Thymus (tissue), 11 donors: ENCODE measurements around the gene CCN5. TPM values are rescaled to one million over a fixed set of nuclear protein-coding genes. Genes with fewer than 3 reads are reported as not detected.

Experiments used
- DNase-seq, 9 donors: peaks; one replicate each; pipeline ENCODE4 v3.0.0-alpha.2; 2013; ENCODE audit warnings: low spot score in 9 of 9, low read depth in 6 of 9, missing footprints in 1 of 9
- H3K27ac ChIP-seq, 2 donors: one replicate each; pipeline ENCODE4 v1.5.1; 2013; ENCODE audit warnings: control low read depth in 1 of 2, low read depth in 1 of 2, low read length in 1 of 2, mild to moderate bottlenecking in 1 of 2, moderate library complexity in 1 of 2
- H3K27me3 ChIP-seq, 2 donors: one replicate each; pipeline ENCODE4 v1.5.1; 2013; ENCODE audit warnings: low read length in 1 of 2; ENCODE audit not compliant: control insufficient read depth in 2 of 2, insufficient read depth in 1 of 2
- H3K36me3 ChIP-seq, 2 donors: one replicate each; pipeline ENCODE4 v1.5.1; 2013; ENCODE audit warnings: low read length in 1 of 2, mild to moderate bottlenecking in 1 of 2, moderate library complexity in 1 of 2; ENCODE audit not compliant: control insufficient read depth in 2 of 2, insufficient read depth in 2 of 2
- H3K4me1 ChIP-seq, 2 donors: one replicate each; pipeline ENCODE4 v1.5.1; 2013; ENCODE audit warnings: low read length in 2 of 2; ENCODE audit not compliant: control insufficient read depth in 2 of 2, insufficient read depth in 2 of 2
- H3K4me3 ChIP-seq, 2 donors: one replicate each; pipeline ENCODE4 v1.5.1; 2013; ENCODE audit warnings: low read length in 2 of 2, control low read depth in 1 of 2, mild to moderate bottlenecking in 1 of 2
- H3K9me3 ChIP-seq, 2 donors: one replicate each; pipeline ENCODE4 v1.5.1; 2013; ENCODE audit warnings: low read length in 1 of 2, mild to moderate bottlenecking in 1 of 2; ENCODE audit not compliant: control insufficient read depth in 2 of 2, insufficient read depth in 1 of 2
- WGBS: extraction: QIAGEN DNeasy Blood & Tissue Kit; methylation state at CpG from one replicate; pipeline ENCODE4 v1.1.7; 2013; 5-methylcytosine and 5-hydroxymethylcytosine counted together
- polyA plus RNA-seq: library from polyadenylated mRNA; stranded (reverse); fragments of 200-250 nt; gene quantifications from one replicate; pipeline ENCODE4 v1.2.3, GENCODE V29; 2013
- total RNA-seq: library from RNA; stranded (reverse); fragments of 120-200 nt; gene quantifications from one replicate; pipeline ENCODE4 v1.2.4, GENCODE V29; 2013
- donor health status: healthy.

The CCN5 gene
- total and polyA plus RNA-seq, 2 donors = 0.05 to 3.5 TPM

GRCh38 chr20:44720997-44721784 is 6.0 kb downstream of the CCN5 start:
- whole genome bisulfite sequencing = 93% methylated on average over 11 of the region's 11 CpGs
- H3K4me3 ChIP-seq = no peak overlapping the region
- H3K36me3 ChIP-seq = no peaks in the 10 kb centered on the region
- H3K27me3 ChIP-seq = peaks cover 0 to 7% of the 10 kb centered on the region in 2 donors
- H3K27ac ChIP-seq = no peak overlapping the region
- no peaks in the 10 kb centered on the region for H3K9me3 ChIP-seq
- no peaks in the 10 kb centered on the region for H3K4me1 ChIP-seq
- DNase-seq = no peak

GRCh38 chr20:44721785-44722054 is 6.6 kb downstream of the CCN5 start:
- 100% methylated on average over 1 of the region's 1 CpG for WGBS
- peaks cover 0 to 7% of the 10 kb centered on the region in 2 donors for H3K27me3 ChIP-seq
- H3K36me3 ChIP-seq = no peaks in the 10 kb centered on the region
- H3K27ac ChIP-seq = no peak overlapping the region
- no peak overlapping the region for H3K4me3 ChIP-seq
- H3K4me1 ChIP-seq = no peaks in the 10 kb centered on the region
- H3K9me3 ChIP-seq = no peaks in the 10 kb centered on the region
- no peak for DNase-seq

GRCh38 chr20:44722990-44723389 is 7.8 kb downstream of the CCN5 start:
- H3K9me3 ChIP-seq = no peaks in the 10 kb centered on the region
- no peak overlapping the region for H3K4me3 ChIP-seq
- H3K4me1 ChIP-seq = no peaks in the 10 kb centered on the region
- WGBS = 91% methylated on average over 2 of the region's 2 CpGs
- peaks cover 0 to 7% of the 10 kb centered on the region in 2 donors for H3K27me3 ChIP-seq
- H3K27ac ChIP-seq = no peak overlapping the region
- H3K36me3 ChIP-seq = no peaks in the 10 kb centered on the region
- no peak for DNase-seq

- no peak for DNase-seq
- H3K27me3 ChIP-seq = peaks cover 0 to 7% of the 10 kb centered on the region in 2 donors
- no peaks in the 10 kb centered on the region for H3K36me3 ChIP-seq
- H3K9me3 ChIP-seq = no peaks in the 10 kb centered on the region
- H3K4me1 ChIP-seq = no peaks in the 10 kb centered on the region
- 56% methylated on average over 7 of the region's 7 CpGs for WGBS
- no peak overlapping the region for H3K27ac ChIP-seq
- no peak overlapping the region for H3K4me3 ChIP-seq
Measured at GRCh38 chr20:44723391-44723790, 8.2 kb downstream of the CCN5 start.

GRCh38 chr20:44723798-44724362 is 8.7 kb downstream of the CCN5 start:
- no peak overlapping the region for H3K4me3 ChIP-seq
- 97% methylated on average over 9 of the region's 9 CpGs for WGBS
- no peaks in the 10 kb centered on the region for H3K9me3 ChIP-seq
- no peaks in the 10 kb centered on the region for H3K36me3 ChIP-seq
- no peak for DNase-seq
- no peaks in the 10 kb centered on the region for H3K4me1 ChIP-seq
- peaks cover 0 to 7% of the 10 kb centered on the region in 2 donors for H3K27me3 ChIP-seq
- no peak overlapping the region for H3K27ac ChIP-seq

DNA sequence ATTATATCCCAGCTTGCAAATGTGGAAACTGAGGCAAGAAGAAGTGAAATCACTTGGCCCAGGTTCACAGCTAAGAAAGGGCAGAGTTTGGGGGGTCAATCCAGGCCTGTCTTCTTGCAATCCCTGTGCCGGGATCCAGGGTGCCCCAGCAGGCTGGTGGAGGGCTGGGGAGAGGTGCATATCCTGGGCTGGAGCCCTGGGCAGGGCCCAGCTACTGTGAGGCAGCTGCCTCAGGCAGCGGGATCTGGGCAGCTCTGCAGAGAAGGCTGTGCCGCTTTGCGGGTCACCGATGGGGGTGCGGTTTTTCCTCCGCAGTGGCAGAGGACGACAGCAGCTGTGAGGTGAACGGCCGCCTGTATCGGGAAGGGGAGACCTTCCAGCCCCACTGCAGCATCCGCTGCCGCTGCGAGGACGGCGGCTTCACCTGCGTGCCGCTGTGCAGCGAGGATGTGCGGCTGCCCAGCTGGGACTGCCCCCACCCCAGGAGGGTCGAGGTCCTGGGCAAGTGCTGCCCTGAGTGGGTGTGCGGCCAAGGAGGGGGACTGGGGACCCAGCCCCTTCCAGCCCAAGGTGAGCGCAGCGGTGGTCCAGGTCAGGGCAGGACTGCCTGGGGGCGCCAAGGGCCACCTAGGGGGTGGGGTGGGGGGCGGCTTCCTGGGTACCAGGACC is 9.4 kb downstream of the CCN5 start:
- DNase-seq = no peak
- Histone ChIP-seq H3K9me3 (no peaks in the 10 kb centered on the region), H3K36me3 (no peaks in the 10 kb centered on the region), H3K4me3 (no peak overlapping the region), H3K4me1 (no peaks in the 10 kb centered on the region), H3K27me3 (peaks cover 0 to 7% of the 10 kb centered on the region in 2 donors), H3K27ac (no peak overlapping the region)
- 87% methylated on average over 26 of the region's 26 CpGs for WGBS

- WGBS = 85% methylated on average over 5 of the region's 5 CpGs
- Histone ChIP-seq H3K27me3 (peaks cover 0 to 7% of the 10 kb centered on the region in 2 donors), H3K4me1 (no peaks in the 10 kb centered on the region), H3K9me3 (no peaks in the 10 kb centered on the region), H3K4me3 (no peak overlapping the region), H3K36me3 (no peaks in the 10 kb centered on the region), H3K27ac (no peak overlapping the region)
- no peak for DNase-seq
Measured at GRCh38 chr20:44725837-44726236, 10.7 kb downstream of the CCN5 start.

GRCh38 chr20:44727039-44727438 is 11.9 kb downstream of the CCN5 start:
- no peak for DNase-seq
- WGBS = 94% methylated on average over 11 of the region's 11 CpGs
- peaks cover 0 to 7% of the 10 kb centered on the region in 2 donors for H3K27me3 ChIP-seq

GRCh38 chr20:44727651-44728050 is 12.5 kb downstream of the CCN5 start:
- H3K27me3 ChIP-seq = peaks cover 0 to 7% of the 10 kb centered on the region in 2 donors
- no peak overlapping the region for H3K4me3 ChIP-seq
- no peaks in the 10 kb centered on the region for H3K9me3 ChIP-seq
- no peaks in the 10 kb centered on the region for H3K4me1 ChIP-seq
- H3K36me3 ChIP-seq = no peaks in the 10 kb centered on the region
- 96% methylated on average over 2 of the region's 2 CpGs for WGBS
- H3K27ac ChIP-seq = no peak overlapping the region
- no peak for DNase-seq

More at GRCh38 chr20:44727039-44727438, 11.9 kb downstream of the CCN5 start:
- H3K4me3 ChIP-seq = no peak overlapping the region
- no peaks in the 10 kb centered on the region for H3K4me1 ChIP-seq
- no peak overlapping the region for H3K27ac ChIP-seq
- no peaks in the 10 kb centered on the region for H3K9me3 ChIP-seq
- H3K36me3 ChIP-seq = no peaks in the 10 kb centered on the region
